Measurements from ENCODE around the gene OR10Z1.

DNA sequence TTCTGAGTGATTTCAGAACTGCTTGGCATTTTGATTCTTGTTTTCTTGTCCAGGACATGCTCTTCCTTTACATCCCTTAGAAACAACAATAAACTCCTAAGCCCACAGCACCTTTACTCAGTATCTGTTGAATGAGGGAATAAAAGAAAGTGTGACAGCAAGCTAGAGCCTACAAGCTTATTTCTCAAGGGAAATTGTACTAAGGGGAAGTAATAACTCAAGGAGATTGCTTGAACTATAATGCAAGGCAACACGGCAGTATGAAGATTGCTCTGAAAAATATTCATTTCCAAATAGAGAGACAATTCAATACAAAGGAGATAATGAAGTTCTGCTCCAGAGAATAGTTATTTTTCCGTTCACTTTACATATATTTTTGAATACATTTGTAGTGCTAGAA is 41.2 kb upstream of the OR10Z1 start:
- TF ChIP-seq, protein P1, sequence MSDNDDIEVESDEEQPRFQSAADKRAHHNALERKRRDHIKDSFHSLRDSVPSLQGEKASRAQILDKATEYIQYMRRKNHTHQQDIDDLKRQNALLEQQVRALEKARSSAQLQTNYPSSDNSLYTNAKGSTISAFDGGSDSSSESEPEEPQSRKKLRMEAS (IDR thresholded peaks at IDR 0.05; ENCODE audit: low read depth): no peak
- TF ChIP-seq, protein P2, sequence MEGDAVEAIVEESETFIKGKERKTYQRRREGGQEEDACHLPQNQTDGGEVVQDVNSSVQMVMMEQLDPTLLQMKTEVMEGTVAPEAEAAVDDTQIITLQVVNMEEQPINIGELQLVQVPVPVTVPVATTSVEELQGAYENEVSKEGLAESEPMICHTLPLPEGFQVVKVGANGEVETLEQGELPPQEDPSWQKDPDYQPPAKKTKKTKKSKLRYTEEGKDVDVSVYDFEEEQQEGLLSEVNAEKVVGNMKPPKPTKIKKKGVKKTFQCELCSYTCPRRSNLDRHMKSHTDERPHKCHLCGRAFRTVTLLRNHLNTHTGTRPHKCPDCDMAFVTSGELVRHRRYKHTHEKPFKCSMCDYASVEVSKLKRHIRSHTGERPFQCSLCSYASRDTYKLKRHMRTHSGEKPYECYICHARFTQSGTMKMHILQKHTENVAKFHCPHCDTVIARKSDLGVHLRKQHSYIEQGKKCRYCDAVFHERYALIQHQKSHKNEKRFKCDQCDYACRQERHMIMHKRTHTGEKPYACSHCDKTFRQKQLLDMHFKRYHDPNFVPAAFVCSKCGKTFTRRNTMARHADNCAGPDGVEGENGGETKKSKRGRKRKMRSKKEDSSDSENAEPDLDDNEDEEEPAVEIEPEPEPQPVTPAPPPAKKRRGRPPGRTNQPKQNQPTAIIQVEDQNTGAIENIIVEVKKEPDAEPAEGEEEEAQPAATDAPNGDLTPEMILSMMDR (IDR thresholded peaks at IDR 0.05): no peak
- TF ChIP-seq TEAD4 (IDR thresholded peaks at IDR 0.05; ENCODE audit: borderline replicate concordance, insufficient read depth) (no peak), EP300 (IDR thresholded peaks at IDR 0.05; ENCODE audit: borderline replicate concordance in 1 of 2, low read depth in 1 of 2, low read length in 1 of 2) (no peak), MXI1 (IDR thresholded peaks at IDR 0.05; ENCODE audit: low read depth, low read length) (no peak), CHD2 (IDR thresholded peaks at IDR 0.05; ENCODE audit: low read length, partially characterized antibody) (no peak), ELF1 (IDR thresholded peaks at IDR 0.05) (no peak), NFIC (IDR thresholded peaks at IDR 0.05; ENCODE audit: borderline replicate concordance) (no peak), POLR2AphosphoS5 (IDR thresholded peaks at IDR 0.05; ENCODE audit: low read depth, low read length) (no peak), NRF1 (IDR thresholded peaks at IDR 0.05; ENCODE audit: low read depth, low read length) (no peak)
- TF ChIP-seq, protein P3, sequence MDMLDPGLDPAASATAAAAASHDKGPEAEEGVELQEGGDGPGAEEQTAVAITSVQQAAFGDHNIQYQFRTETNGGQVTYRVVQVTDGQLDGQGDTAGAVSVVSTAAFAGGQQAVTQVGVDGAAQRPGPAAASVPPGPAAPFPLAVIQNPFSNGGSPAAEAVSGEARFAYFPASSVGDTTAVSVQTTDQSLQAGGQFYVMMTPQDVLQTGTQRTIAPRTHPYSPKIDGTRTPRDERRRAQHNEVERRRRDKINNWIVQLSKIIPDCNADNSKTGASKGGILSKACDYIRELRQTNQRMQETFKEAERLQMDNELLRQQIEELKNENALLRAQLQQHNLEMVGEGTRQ (IDR thresholded peaks at IDR 0.05; ENCODE audit: borderline replicate concordance, low read depth, low read length): no peak
- TF ChIP-seq, protein P4, sequence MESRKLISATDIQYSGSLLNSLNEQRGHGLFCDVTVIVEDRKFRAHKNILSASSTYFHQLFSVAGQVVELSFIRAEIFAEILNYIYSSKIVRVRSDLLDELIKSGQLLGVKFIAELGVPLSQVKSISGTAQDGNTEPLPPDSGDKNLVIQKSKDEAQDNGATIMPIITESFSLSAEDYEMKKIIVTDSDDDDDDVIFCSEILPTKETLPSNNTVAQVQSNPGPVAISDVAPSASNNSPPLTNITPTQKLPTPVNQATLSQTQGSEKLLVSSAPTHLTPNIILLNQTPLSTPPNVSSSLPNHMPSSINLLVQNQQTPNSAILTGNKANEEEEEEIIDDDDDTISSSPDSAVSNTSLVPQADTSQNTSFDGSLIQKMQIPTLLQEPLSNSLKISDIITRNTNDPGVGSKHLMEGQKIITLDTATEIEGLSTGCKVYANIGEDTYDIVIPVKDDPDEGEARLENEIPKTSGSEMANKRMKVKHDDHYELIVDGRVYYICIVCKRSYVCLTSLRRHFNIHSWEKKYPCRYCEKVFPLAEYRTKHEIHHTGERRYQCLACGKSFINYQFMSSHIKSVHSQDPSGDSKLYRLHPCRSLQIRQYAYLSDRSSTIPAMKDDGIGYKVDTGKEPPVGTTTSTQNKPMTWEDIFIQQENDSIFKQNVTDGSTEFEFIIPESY (IDR thresholded peaks at IDR 0.05; ENCODE audit: borderline replicate concordance, low read depth): no peak
